GM12878 (cell line): ENCODE data around the gene MGLL. TPM values are rescaled to one million over a fixed set of nuclear protein-coding genes. Genes with fewer than 3 reads are reported as not detected.

Experiments
- ATAC-seq: fragments of 200-7000 bp; cut with Tn5 transposase; 3 replicates; pipeline ENCODE4 v1.9.1; 2020; ENCODE audit warnings: mild to moderate bottlenecking, moderate library complexity
- BruUV-seq: library from RNA; stranded (reverse); fragments of 400-500 nt; replicated peaks from 2 replicates; lab custom pipeline; 2021; lab: Mats Ljungman, UMichigan
- CTCF ChIA-PET: fragments of 300-600 bp; sonication (Branson Sonifier 250); formaldehyde crosslinking; extraction: SDS; loops from one replicate; lab custom pipeline; 2021; ENCODE audit warnings: inconsistent platforms; lab: Yijun Ruan, JAX
- POLR2A ChIA-PET: fragments of 350-600 bp; formaldehyde crosslinking; extraction: SDS; loops from one replicate; lab custom pipeline; 2021; ENCODE audit warnings: inconsistent platforms; lab: Charles Lee
- RAD21 ChIA-PET: fragments of 300-600 bp; sonication (Branson Sonifier 250); formaldehyde crosslinking; loops from one replicate; lab custom pipeline; 2023; ENCODE audit warnings: antibody characterized with exemption; ENCODE audit not compliant: unreplicated experiment; lab: Charles Lee
- SMC1A ChIA-PET: fragments of 300-600 bp; sonication (Branson Sonifier 250); formaldehyde crosslinking; loops from one replicate; lab custom pipeline; 2023; ENCODE audit not compliant: unreplicated experiment, uncharacterized antibody; lab: Charles Lee
- DNase-seq: peaks from one replicate; pipeline ENCODE4 v3.0.0-alpha.2; 2011; ENCODE audit warnings: low read depth, low spot score
- FAIRE-seq: peaks from 3 replicates; lab custom pipeline; 2011; peaks lifted over from hg19 to GRCh38; lab: Jason Lieb, UNC
- H2AFZ ChIP-seq: 2 replicates; pipeline ENCODE4 v1.6.0; 2011; ENCODE audit warnings: low read depth, low read length, control low read depth; ENCODE audit not compliant: control insufficient read depth
- H3K27ac ChIP-seq: 2 replicates; pipeline ENCODE4 v1.5.1; 2011; ENCODE audit warnings: control low read depth; ENCODE audit not compliant: control insufficient read depth, insufficient read depth
- H3K27me3 ChIP-seq, 2 experiments: replicated peaks in 1 of 2; 2 replicates each; pipeline versions ENCODE4 v1.6.0 to v1.6.1; 2011; ENCODE audit warnings: low read length in 1 of 2; ENCODE audit not compliant: control insufficient read depth in 2 of 2, insufficient read depth in 2 of 2
- H3K36me3 ChIP-seq, 2 experiments: 2 replicates each; pipeline ENCODE4 v1.5.1; 2011; ENCODE audit warnings: low read length in 1 of 2; ENCODE audit not compliant: control insufficient read depth in 2 of 2, insufficient read depth in 2 of 2
- H3K4me1 ChIP-seq: 2 replicates; pipeline ENCODE4 v1.6.1; 2011; ENCODE audit warnings: mild to moderate bottlenecking, low read length, moderate library complexity, mixed read lengths; ENCODE audit not compliant: control insufficient read depth, insufficient read depth
- H3K4me2 ChIP-seq: 2 replicates; pipeline ENCODE4 v1.6.0; 2011; ENCODE audit warnings: control low read depth; ENCODE audit not compliant: control insufficient read depth, insufficient read depth
- H3K4me3 ChIP-seq: fragments of 200-600 bp; sonication (generic); 2 replicates; pipeline ENCODE4 v1.5.1; 2016
- H3K79me2 ChIP-seq: 2 replicates; pipeline ENCODE4 v1.6.0; 2011; ENCODE audit warnings: low read length; ENCODE audit not compliant: control insufficient read depth, insufficient read depth
- H3K9ac ChIP-seq: 2 replicates; pipeline ENCODE4 v1.8.0; 2011; ENCODE audit warnings: low read length, control low read depth, mixed read lengths; ENCODE audit not compliant: control insufficient read depth, insufficient read depth
- H3K9me3 ChIP-seq: replicated peaks from 3 replicates; pipeline ENCODE4 v1.5.1; 2011; ENCODE audit warnings: mild to moderate bottlenecking, low read length; ENCODE audit not compliant: control insufficient read depth, insufficient read depth
- H4K20me1 ChIP-seq: 2 replicates; pipeline ENCODE4 v1.6.0; 2011; ENCODE audit not compliant: control insufficient read depth, insufficient read depth
- BRCA1 ChIP-seq: IDR thresholded peaks from 2 replicates; pipeline ENCODE4 v1.6.1; 2011; ENCODE audit warnings: low read depth, low read length, improper control_type of control experiment
- CBX5 ChIP-seq: sonication (generic); IDR thresholded peaks from 2 replicates; pipeline ENCODE4 v1.6.1; 2016; ENCODE audit warnings: low read depth, moderate library complexity, mild to moderate bottlenecking, inconsistent platforms
- CHD1 ChIP-seq: IDR thresholded peaks from 2 replicates; pipeline ENCODE4 v1.6.1; 2012; ENCODE audit warnings: low read depth, low read length, improper control_type of control experiment
- KDM1A ChIP-seq: fragments of 200-600 bp; sonication (generic); IDR thresholded peaks from 2 replicates; pipeline ENCODE4 v1.6.1; 2016; ENCODE audit warnings: borderline replicate concordance
- MTA2 ChIP-seq: fragments of 450-650 bp; IDR thresholded peaks from 2 replicates; pipeline ENCODE4 v1.6.1; 2016; ENCODE audit warnings: low read depth, mild to moderate bottlenecking, moderate library complexity
- MYB ChIP-seq: fragments of 150-350 bp; IDR thresholded peaks from 2 replicates; pipeline ENCODE4 v1.6.1; 2014; ENCODE audit warnings: mild to moderate bottlenecking, low read depth, low read length, borderline replicate concordance
- NFYA ChIP-seq: IDR thresholded peaks from 2 replicates; pipeline ENCODE4 v1.6.1; 2011; ENCODE audit warnings: low read depth, mild to moderate bottlenecking, low read length, improper control_type of control experiment, borderline replicate concordance
- POLR2A ChIP-seq: IDR thresholded peaks from 2 replicates; pipeline ENCODE4 v1.6.1; 2011; ENCODE audit warnings: low read depth, mild to moderate bottlenecking, low read length
- POLR2AphosphoS5 ChIP-seq: IDR thresholded peaks from 2 replicates; pipeline ENCODE4 v1.6.1; 2011; ENCODE audit warnings: mild to moderate bottlenecking, low read length, inconsistent platforms
- RBBP5 ChIP-seq: fragments of 200-600 bp; sonication (generic); conservative IDR thresholded peaks from 2 replicates; pipeline ENCODE4 v1.6.1; 2016
- SMARCA5 ChIP-seq: fragments of 450-650 bp; IDR thresholded peaks from 2 replicates; pipeline ENCODE4 v1.6.1; 2017; ENCODE audit warnings: mild to moderate bottlenecking
- SREBF2 ChIP-seq: IDR thresholded peaks from 2 replicates; pipeline ENCODE4 v1.6.1; 2012; ENCODE audit warnings: mild to moderate bottlenecking, low read length
- SUPT20H ChIP-seq: IDR thresholded peaks from 2 replicates; pipeline ENCODE4 v1.6.1; 2011; ENCODE audit warnings: low read depth, mild to moderate bottlenecking, low read length, moderate library complexity, borderline replicate concordance; ENCODE audit not compliant: control insufficient read depth
- TCF12 ChIP-seq: IDR thresholded peaks from 2 replicates; pipeline ENCODE4 v1.6.1; 2011; ENCODE audit warnings: low read depth, mild to moderate bottlenecking, low read length
- TCF3 ChIP-seq: IDR thresholded peaks from 2 replicates; pipeline ENCODE4 v1.6.1; 2012; ENCODE audit warnings: low read depth, mild to moderate bottlenecking, low read length, borderline replicate concordance; ENCODE audit not compliant: insufficient read depth
- ZSCAN29 ChIP-seq: fragments of 450-650 bp; IDR thresholded peaks from 2 replicates; pipeline ENCODE4 v1.6.1; 2017; ENCODE audit warnings: mild to moderate bottlenecking, moderate library complexity
- WGBS: methylation state at CpG from one replicate; pipeline ENCODE4 v1.1.6; 2016; ENCODE audit warnings: low lambda C conversion rate; ENCODE audit not compliant: insufficient replicate concordance, insufficient coverage; ENCODE audit errors: missing lambda C conversion rate; 5-methylcytosine and 5-hydroxymethylcytosine counted together
- in situ Hi-C: fragments of 300-500 bp; cut with MboI; formaldehyde crosslinking; loops from 9 replicates; pipeline ENCODE4 v1.14.3; 2018; ENCODE audit warnings: mixed read lengths
- intact Hi-C: fragments of 100-400 bp; cut with micrococcal nuclease; formaldehyde crosslinking; loops from one replicate; pipeline ENCODE4 v1.14.2; 2022; ENCODE audit not compliant: unreplicated experiment
- polyA plus RNA-seq, 11 experiments: library from polyadenylated mRNA; depleted of rRNA in 4 of 11; unstranded in 6 of 11; stranded (reverse) in 5 of 11; fragments of >200 nt; fragmentation: Nextera tagmentation in 4 of 11; fragmentation: Illumina TruSeq in 1 of 11; extraction: Ambion mirVana in 4 of 11; extraction: Trizol in 1 of 11; gene quantifications; 1 replicate in 1 of 11; 2 replicates in 10 of 11; pipeline versions ENCODE4 v1.2.1 to v1.2.3, GENCODE V29; 2011 to 2016; ENCODE audit warnings: inconsistent platforms in 2 of 11, missing spikeins in 2 of 11, low read depth in 1 of 11
- total RNA-seq, 4 experiments: library from RNA; depleted of rRNA in 3 of 4; stranded (reverse); fragments of >200 nt in 3 of 4; fragmentation: Illumina TruSeq in 1 of 4; extraction: Trizol in 1 of 4; gene quantifications; 2 replicates each; pipeline versions ENCODE4 v1.2.1 to v1.2.3, GENCODE V29; 2013 to 2021

The MGLL gene
- total and polyA plus RNA-seq, 10 of the 15 experiments (the other 5 are each of a cell fraction or from before 2014, with no cell fraction given): 44.9 to 177 (median 72.9) TPM

GRCh38 chr3:127840671-127841070, 18.4 kb upstream of the MGLL start:
- ChIA-PET SMC1A (interaction anchor here (1.3 kb wide), 1 partner anchor 19 kb away, joined by 8 read pairs; the partner anchor contains the start of gene MGLL), POLR2A (interaction anchor here (0.7 kb wide), 1 partner anchor 8 kb away, joined by 3 read pairs; no protein-coding TSS in a partner anchor), RAD21 (interaction anchor here (0.7 to 1.4 kb wide), 2 partner anchors 9 to 275 kb away, joined by 3 read pairs; no protein-coding TSS in a partner anchor), CTCF (no interaction called here)
- Histone ChIP-seq H3K27ac (no peak overlapping the region), H3K79me2 (no peaks in the 10 kb centered on the region), H3K4me3 (no peak overlapping the region), H3K4me1 (peaks cover 52% of the 10 kb centered on the region), H3K9ac (no peak overlapping the region), H3K36me3 (no peaks in the 10 kb centered on the region), H3K27me3 (no peaks in the 10 kb centered on the region), H2AFZ (no peak overlapping the region), H3K9me3 (no peaks in the 10 kb centered on the region), H3K4me2 (no peak overlapping the region), H4K20me1 (no peaks in the 10 kb centered on the region)
- ATAC-seq: no peak
- DNase-seq: no peak
- 77% methylated on average over 8 of the region's 8 CpGs for WGBS
- intact Hi-C loops: no loop called here
- TF ChIP-seq MYB (no peak), RBBP5 (no peak), CBX5 (no peak), MTA2 (no peak), SMARCA5 (no peak), SUPT20H (no peak), CHD1 (no peak), POLR2AphosphoS5 (no peak), TCF3 (no peak), TCF12 (no peak), BRCA1 (no peak), ZSCAN29 (no peak), NFYA (no peak), POLR2A (no peak), SREBF2 (no peak), KDM1A (no peak)
- no peak for FAIRE-seq
- BruUV-seq: no TSS peak
- in situ Hi-C loops: no loop called here
